SK-N-SH treated with all-trans-retinoic acid at 6 μM for 48 hours (cell line): ENCODE measurements around the gene TAS1R1.

Source experiments
- ATAC-seq: fragments of 200-7000 bp; cut with Tn5 transposase; 3 replicates; pipeline ENCODE4 v1.9.1; 2020; ENCODE audit warnings: mild to moderate bottlenecking, moderate library complexity
- ARNTL ChIP-seq: fragments of 450-650 bp; formaldehyde crosslinking; IDR thresholded peaks from 2 replicates; pipeline ENCODE4 v1.5.0; 2020; ENCODE audit warnings: low read depth, mild to moderate bottlenecking, moderate library complexity, borderline replicate concordance
- BACH2 ChIP-seq: fragments of 250-450 bp; sonication (Bioruptor Pico); IDR thresholded peaks from 2 replicates; pipeline ENCODE4 v1.9.0; 2021; ENCODE audit warnings: mild to moderate bottlenecking, borderline replicate concordance
- CSDC2 ChIP-seq: fragments of 250-450 bp; sonication (Bioruptor Pico); IDR thresholded peaks from 2 replicates; pipeline ENCODE4 v1.5.0; 2020; ENCODE audit warnings: mild to moderate bottlenecking, moderate library complexity
- ESRRG ChIP-seq: fragments of 250-450 bp; sonication (Bioruptor Pico); IDR thresholded peaks from 2 replicates; pipeline ENCODE4 v1.6.1; 2021; ENCODE audit warnings: mild to moderate bottlenecking
- GLIS3 ChIP-seq: fragments of 250-450 bp; sonication (Bioruptor Pico); IDR thresholded peaks from 2 replicates; pipeline ENCODE4 v1.5.0; 2020; ENCODE audit warnings: mild to moderate bottlenecking, moderate library complexity
- ISL1 ChIP-seq: fragments of 250-450 bp; sonication (Bioruptor Pico); IDR thresholded peaks from 2 replicates; pipeline ENCODE4 v2.1.2; 2022; ENCODE audit warnings: mild to moderate bottlenecking, moderate library complexity
- OSR1 ChIP-seq: fragments of 250-450 bp; sonication (Bioruptor Pico); IDR thresholded peaks from 2 replicates; pipeline ENCODE4 v1.8.0; 2022; ENCODE audit warnings: moderate library complexity, mild to moderate bottlenecking, inconsistent platforms
- RARB ChIP-seq: fragments of 250-450 bp; sonication (Bioruptor Pico); IDR thresholded peaks from 2 replicates; pipeline ENCODE4 v1.8.0; 2021; ENCODE audit warnings: mild to moderate bottlenecking, moderate library complexity
- SNAI2 ChIP-seq: fragments of 250-450 bp; sonication (Bioruptor Pico); IDR thresholded peaks from 2 replicates; pipeline ENCODE4 v1.5.0; 2020; ENCODE audit warnings: mild to moderate bottlenecking, moderate library complexity
- TCF4 ChIP-seq: fragments of 250-450 bp; sonication (Bioruptor Pico); IDR thresholded peaks from 2 replicates; pipeline ENCODE4 v1.8.0; 2021; ENCODE audit warnings: mild to moderate bottlenecking, moderate library complexity, borderline replicate concordance
- ZC3H10 ChIP-seq: fragments of 250-450 bp; sonication (Bioruptor Pico); IDR thresholded peaks from 2 replicates; pipeline ENCODE4 v1.5.1; 2021; ENCODE audit warnings: mild to moderate bottlenecking, moderate library complexity
- ZFP3 ChIP-seq: fragments of 250-450 bp; sonication (Bioruptor Pico); IDR thresholded peaks from 2 replicates; pipeline ENCODE4 v1.5.0; 2020; ENCODE audit warnings: mild to moderate bottlenecking, moderate library complexity
- ZNF70 ChIP-seq: fragments of 450-650 bp; formaldehyde crosslinking; IDR thresholded peaks from 2 replicates; pipeline ENCODE4 v1.5.0; 2020; ENCODE audit warnings: mild to moderate bottlenecking, moderate library complexity
- ZNF8 ChIP-seq: fragments of 450-650 bp; formaldehyde crosslinking; IDR thresholded peaks from 2 replicates; pipeline ENCODE4 v1.5.0; 2020; ENCODE audit warnings: mild to moderate bottlenecking, moderate library complexity
- TF ChIP-seq, protein P1 (sequence below): fragments of 250-450 bp; sonication (Bioruptor Pico); IDR thresholded peaks from 2 replicates; pipeline ENCODE4 v1.5.1; 2020; ENCODE audit warnings: low read depth, mild to moderate bottlenecking, moderate library complexity
- TF ChIP-seq, protein P2 (sequence below): fragments of 250-450 bp; sonication (Bioruptor Pico); IDR thresholded peaks from 2 replicates; pipeline ENCODE4 v1.5.1; 2021; ENCODE audit warnings: mild to moderate bottlenecking, moderate library complexity
- TF ChIP-seq, protein P3 (sequence below): fragments of 250-450 bp; sonication (Bioruptor Pico); IDR thresholded peaks from 2 replicates; pipeline ENCODE4 v1.8.0; 2020; ENCODE audit warnings: mild to moderate bottlenecking, moderate library complexity, borderline replicate concordance
- TF ChIP-seq, protein P4 (sequence below): fragments of 250-450 bp; sonication (Bioruptor Pico); IDR thresholded peaks from 2 replicates; pipeline ENCODE4 v1.5.0; 2020; ENCODE audit warnings: mild to moderate bottlenecking, moderate library complexity

The TAS1R1 gene

DNA sequence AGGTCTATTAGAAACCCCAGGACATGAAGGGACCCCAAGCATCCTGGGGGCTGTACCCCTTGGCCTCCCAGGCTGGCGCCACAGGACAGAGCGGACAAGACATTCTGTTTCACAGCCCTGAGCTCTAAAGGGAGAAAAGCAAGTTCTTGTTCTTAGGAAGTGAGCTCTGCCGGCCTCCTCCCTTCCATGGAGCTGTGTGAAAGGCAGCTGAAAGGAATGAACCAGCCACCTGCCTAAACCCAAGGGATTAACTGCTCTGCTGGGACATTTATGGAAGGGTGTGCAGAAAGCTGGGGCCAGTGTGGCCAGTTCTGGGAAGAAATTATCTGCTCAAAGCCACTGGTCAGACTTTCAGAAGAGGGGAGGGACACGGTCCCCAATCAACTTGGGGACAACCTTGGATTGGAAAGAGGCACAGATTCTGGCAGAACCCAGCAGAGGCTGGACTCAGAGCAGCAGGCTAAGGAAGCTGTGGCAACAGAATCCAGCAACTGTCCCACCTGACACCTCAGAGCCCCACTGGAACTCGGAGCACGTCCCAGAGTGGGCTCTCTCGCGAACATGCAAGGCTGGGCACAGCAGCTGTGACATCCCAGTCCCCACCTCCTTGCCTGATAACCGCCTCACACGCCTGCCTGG, 45.4 kb downstream of the TAS1R1 start:
- ATAC-seq: no peak; the same call in 2 of the 3 replicates
- TF ChIP-seq ZFP3 (CRISPR knock-in tag) (no peak), BACH2 (CRISPR knock-in tag) (no peak), ZNF8 (CRISPR knock-in tag) (no peak), ZC3H10 (CRISPR knock-in tag) (no peak), GLIS3 (no peak), SNAI2 (CRISPR knock-in tag) (no peak), ZNF70 (CRISPR knock-in tag) (no peak), CSDC2 (no peak), ISL1 (CRISPR knock-in tag) (no peak)
- TF ChIP-seq, protein P1, sequence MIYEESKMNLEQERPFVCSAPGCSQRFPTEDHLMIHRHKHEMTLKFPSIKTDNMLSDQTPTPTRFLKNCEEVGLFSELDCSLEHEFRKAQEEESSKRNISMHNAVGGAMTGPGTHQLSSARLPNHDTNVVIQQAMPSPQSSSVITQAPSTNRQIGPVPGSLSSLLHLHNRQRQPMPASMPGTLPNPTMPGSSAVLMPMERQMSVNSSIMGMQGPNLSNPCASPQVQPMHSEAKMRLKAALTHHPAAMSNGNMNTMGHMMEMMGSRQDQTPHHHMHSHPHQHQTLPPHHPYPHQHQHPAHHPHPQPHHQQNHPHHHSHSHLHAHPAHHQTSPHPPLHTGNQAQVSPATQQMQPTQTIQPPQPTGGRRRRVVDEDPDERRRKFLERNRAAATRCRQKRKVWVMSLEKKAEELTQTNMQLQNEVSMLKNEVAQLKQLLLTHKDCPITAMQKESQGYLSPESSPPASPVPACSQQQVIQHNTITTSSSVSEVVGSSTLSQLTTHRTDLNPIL: no peak
- TF ChIP-seq, protein P2, sequence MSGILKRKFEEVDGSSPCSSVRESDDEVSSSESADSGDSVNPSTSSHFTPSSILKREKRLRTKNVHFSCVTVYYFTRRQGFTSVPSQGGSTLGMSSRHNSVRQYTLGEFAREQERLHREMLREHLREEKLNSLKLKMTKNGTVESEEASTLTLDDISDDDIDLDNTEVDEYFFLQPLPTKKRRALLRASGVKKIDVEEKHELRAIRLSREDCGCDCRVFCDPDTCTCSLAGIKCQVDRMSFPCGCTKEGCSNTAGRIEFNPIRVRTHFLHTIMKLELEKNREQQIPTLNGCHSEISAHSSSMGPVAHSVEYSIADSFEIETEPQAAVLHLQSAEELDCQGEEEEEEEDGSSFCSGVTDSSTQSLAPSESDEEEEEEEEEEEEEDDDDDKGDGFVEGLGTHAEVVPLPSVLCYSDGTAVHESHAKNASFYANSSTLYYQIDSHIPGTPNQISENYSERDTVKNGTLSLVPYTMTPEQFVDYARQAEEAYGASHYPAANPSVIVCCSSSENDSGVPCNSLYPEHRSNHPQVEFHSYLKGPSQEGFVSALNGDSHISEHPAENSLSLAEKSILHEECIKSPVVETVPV: no peak
- TF ChIP-seq, protein P3, sequence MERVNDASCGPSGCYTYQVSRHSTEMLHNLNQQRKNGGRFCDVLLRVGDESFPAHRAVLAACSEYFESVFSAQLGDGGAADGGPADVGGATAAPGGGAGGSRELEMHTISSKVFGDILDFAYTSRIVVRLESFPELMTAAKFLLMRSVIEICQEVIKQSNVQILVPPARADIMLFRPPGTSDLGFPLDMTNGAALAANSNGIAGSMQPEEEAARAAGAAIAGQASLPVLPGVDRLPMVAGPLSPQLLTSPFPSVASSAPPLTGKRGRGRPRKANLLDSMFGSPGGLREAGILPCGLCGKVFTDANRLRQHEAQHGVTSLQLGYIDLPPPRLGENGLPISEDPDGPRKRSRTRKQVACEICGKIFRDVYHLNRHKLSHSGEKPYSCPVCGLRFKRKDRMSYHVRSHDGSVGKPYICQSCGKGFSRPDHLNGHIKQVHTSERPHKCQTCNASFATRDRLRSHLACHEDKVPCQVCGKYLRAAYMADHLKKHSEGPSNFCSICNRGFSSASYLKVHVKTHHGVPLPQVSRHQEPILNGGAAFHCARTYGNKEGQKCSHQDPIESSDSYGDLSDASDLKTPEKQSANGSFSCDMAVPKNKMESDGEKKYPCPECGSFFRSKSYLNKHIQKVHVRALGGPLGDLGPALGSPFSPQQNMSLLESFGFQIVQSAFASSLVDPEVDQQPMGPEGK (CRISPR knock-in tag): no peak
- TF ChIP-seq, protein P4, sequence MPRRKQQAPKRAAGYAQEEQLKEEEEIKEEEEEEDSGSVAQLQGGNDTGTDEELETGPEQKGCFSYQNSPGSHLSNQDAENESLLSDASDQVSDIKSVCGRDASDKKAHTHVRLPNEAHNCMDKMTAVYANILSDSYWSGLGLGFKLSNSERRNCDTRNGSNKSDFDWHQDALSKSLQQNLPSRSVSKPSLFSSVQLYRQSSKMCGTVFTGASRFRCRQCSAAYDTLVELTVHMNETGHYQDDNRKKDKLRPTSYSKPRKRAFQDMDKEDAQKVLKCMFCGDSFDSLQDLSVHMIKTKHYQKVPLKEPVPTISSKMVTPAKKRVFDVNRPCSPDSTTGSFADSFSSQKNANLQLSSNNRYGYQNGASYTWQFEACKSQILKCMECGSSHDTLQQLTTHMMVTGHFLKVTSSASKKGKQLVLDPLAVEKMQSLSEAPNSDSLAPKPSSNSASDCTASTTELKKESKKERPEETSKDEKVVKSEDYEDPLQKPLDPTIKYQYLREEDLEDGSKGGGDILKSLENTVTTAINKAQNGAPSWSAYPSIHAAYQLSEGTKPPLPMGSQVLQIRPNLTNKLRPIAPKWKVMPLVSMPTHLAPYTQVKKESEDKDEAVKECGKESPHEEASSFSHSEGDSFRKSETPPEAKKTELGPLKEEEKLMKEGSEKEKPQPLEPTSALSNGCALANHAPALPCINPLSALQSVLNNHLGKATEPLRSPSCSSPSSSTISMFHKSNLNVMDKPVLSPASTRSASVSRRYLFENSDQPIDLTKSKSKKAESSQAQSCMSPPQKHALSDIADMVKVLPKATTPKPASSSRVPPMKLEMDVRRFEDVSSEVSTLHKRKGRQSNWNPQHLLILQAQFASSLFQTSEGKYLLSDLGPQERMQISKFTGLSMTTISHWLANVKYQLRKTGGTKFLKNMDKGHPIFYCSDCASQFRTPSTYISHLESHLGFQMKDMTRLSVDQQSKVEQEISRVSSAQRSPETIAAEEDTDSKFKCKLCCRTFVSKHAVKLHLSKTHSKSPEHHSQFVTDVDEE: no peak
- TF ChIP-seq, all 23 proteins: peak for 0

DNA sequence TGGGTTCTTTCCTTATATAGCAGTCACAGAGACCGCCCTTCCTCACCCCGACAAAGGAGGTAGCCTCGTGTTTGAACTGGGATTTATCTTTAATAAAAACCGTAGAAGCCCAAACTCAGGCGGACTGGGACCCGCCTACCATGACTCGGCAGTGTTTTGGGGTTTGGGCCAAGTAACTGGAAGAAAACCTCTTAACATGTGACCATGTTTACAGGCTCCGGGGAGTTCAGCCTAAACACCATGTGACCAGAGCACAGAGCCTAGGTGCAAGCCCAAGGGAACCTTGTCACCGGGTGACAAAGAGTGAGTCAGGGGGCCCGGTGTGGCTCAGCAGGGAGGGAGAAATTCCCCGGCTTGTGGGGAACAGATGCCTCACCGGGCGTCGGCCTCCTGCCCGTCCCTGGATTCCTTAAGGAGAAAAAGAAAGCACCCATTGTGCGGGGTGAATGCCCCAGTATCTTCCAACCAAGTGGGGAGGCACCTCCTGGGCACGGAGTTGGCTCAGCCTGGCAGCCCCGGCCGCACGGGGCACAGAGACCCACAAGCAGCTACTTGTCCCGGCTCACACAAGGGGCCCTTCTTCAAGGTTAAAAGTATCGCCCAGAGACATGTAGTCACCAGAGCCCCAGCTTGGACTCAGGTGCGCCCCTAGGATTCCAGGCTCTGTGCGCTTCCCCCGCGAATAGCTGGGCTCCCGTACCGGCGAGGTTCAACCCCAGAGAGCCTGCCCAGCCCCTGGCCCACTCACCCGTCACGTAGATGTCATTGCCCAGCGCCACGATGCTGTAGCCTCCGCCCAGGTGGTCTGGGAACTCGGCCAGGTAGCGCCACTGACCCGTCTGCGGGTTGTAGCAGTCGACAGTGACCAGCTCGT, 46.2 kb downstream of the TAS1R1 start:
- no peak for TF ChIP-seq ZC3H10 (CRISPR knock-in tag)
- no peak for TF ChIP-seq GLIS3
- no peak for TF ChIP-seq ISL1 (CRISPR knock-in tag)
- TF ChIP-seq ARNTL (CRISPR knock-in tag): no peak
- TF ChIP-seq, protein P4: no peak
- no peak for TF ChIP-seq ZNF8 (CRISPR knock-in tag)
- TF ChIP-seq OSR1 (CRISPR knock-in tag): no peak
- no peak for TF ChIP-seq ESRRG (CRISPR knock-in tag)
- no peak for TF ChIP-seq RARB (CRISPR knock-in tag)
- no peak for TF ChIP-seq ZNF70 (CRISPR knock-in tag)
- no peak for TF ChIP-seq TCF4 (CRISPR knock-in tag)
- TF ChIP-seq, all 23 proteins: peak for 0
- ATAC-seq: peak; percentile 64
